Endothelial cell of umbilical vein (primary cell): ENCODE data around the gene ATP6V0D1.

Experiments
- EZH2 ChIP-seq: IDR thresholded peaks from 2 replicates; pipeline ENCODE4 v1.6.1; 2012; ENCODE audit warnings: borderline replicate concordance, low read depth, mild to moderate bottlenecking, moderate library complexity, low read length, inconsistent platforms; ENCODE audit not compliant: severe bottlenecking
- POLR2A ChIP-seq: IDR thresholded peaks from 2 replicates; pipeline ENCODE4 v1.6.1; 2012; ENCODE audit warnings: low read depth, mild to moderate bottlenecking, control low read depth, low read length
- POLR2AphosphoS5 ChIP-seq: IDR thresholded peaks from 2 replicates; pipeline ENCODE4 v1.6.1; 2012; ENCODE audit warnings: low read depth, mild to moderate bottlenecking, control low read depth, low read length, moderate library complexity; ENCODE audit not compliant: insufficient read depth
- TF ChIP-seq, protein P1 (sequence below), 2 donors: IDR thresholded peaks; 1 replicate in 1 of 2; 2 replicates in 1 of 2; pipeline ENCODE4 v1.5.1; 2011; ENCODE audit warnings: low read length in 2 of 2, mild to moderate bottlenecking in 2 of 2, moderate library complexity in 2 of 2, control low read depth in 1 of 2, inconsistent platforms in 1 of 2, low read depth in 1 of 2; ENCODE audit not compliant: insufficient read depth in 1 of 2; ENCODE audit errors: extremely low read depth in 1 of 2
- TF ChIP-seq, protein P2 (sequence below): IDR thresholded peaks from 2 replicates; pipeline ENCODE4 v1.6.1; 2011; ENCODE audit not compliant: insufficient read depth, insufficient read length

DNA sequence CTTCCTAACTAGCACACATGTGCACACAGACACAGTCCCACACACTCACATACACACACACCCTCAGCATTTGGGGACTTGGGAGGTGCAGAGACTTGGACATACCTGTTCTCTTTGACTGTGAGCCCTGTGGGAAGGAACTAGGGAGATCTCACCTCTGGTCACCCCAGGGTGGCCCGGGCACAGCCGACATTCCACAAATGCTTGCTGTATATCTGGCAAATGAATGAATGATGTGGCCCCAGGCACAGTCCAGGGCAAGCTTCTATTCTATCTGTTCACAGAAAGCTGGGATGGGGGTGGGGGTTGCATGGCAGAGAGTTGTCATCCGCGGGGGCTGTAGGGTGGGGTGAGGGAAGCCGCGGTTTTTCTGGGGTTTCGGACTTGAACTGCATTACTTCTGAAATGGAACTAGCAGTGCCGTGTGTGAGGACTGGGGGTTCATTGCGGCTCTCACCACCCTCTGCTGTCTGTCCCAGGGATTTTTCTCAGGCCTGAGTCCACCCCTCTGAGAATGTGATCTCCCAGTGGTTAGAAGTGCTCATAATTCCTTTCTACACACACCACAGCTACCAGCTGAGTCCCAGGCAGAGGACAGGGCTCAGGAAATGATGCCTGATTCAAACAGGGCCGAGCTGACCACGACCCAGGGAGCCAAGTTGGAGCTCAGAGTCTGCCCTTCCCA is 44.4 kb upstream of the ATP6V0D1 start:
- no peak for TF ChIP-seq POLR2A
- TF ChIP-seq, protein P1, sequence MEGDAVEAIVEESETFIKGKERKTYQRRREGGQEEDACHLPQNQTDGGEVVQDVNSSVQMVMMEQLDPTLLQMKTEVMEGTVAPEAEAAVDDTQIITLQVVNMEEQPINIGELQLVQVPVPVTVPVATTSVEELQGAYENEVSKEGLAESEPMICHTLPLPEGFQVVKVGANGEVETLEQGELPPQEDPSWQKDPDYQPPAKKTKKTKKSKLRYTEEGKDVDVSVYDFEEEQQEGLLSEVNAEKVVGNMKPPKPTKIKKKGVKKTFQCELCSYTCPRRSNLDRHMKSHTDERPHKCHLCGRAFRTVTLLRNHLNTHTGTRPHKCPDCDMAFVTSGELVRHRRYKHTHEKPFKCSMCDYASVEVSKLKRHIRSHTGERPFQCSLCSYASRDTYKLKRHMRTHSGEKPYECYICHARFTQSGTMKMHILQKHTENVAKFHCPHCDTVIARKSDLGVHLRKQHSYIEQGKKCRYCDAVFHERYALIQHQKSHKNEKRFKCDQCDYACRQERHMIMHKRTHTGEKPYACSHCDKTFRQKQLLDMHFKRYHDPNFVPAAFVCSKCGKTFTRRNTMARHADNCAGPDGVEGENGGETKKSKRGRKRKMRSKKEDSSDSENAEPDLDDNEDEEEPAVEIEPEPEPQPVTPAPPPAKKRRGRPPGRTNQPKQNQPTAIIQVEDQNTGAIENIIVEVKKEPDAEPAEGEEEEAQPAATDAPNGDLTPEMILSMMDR (IDR thresholded peaks at IDR 0.05; ENCODE audit: extremely low read depth in 1 of 2, insufficient read depth in 1 of 2, low read depth in 1 of 2, low read length in 2 of 2), result no peak
- no peak for TF ChIP-seq POLR2AphosphoS5
- TF ChIP-seq EZH2, result no peak
- TF ChIP-seq, protein P2, sequence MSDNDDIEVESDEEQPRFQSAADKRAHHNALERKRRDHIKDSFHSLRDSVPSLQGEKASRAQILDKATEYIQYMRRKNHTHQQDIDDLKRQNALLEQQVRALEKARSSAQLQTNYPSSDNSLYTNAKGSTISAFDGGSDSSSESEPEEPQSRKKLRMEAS, result no peak
